Effector memory CD4-positive, alpha-beta T cell (primary cell): ENCODE results near the gene FSD1L.

Source experiments
- DNase-seq, 3 donors: peaks; one replicate each; pipeline ENCODE4 v3.0.0-alpha.2; 2020
- H3K27ac ChIP-seq: 2 replicates; pipeline ENCODE4 v1.7.0; 2013; ENCODE audit warnings: mild to moderate bottlenecking, low read length, moderate library complexity; ENCODE audit not compliant: insufficient read depth, poor library complexity, severe bottlenecking
- H3K27me3 ChIP-seq: replicated peaks from 2 replicates; pipeline ENCODE4 v1.7.0; 2013; ENCODE audit warnings: mild to moderate bottlenecking, low read length; ENCODE audit not compliant: insufficient read depth, control insufficient read depth, poor library complexity, severe bottlenecking
- H3K36me3 ChIP-seq: 2 replicates; pipeline ENCODE4 v1.7.0; 2013; ENCODE audit warnings: mild to moderate bottlenecking, low read length, moderate library complexity; ENCODE audit not compliant: control insufficient read depth, insufficient read depth
- H3K4me1 ChIP-seq: 2 replicates; pipeline ENCODE4 v1.7.0; 2013; ENCODE audit warnings: low read length, mild to moderate bottlenecking; ENCODE audit not compliant: control insufficient read depth, insufficient read depth, poor library complexity, severe bottlenecking
- H3K4me3 ChIP-seq: 2 replicates; pipeline ENCODE4 v1.7.0; 2013; ENCODE audit warnings: low read length, low read depth, mild to moderate bottlenecking; ENCODE audit not compliant: insufficient read depth, poor library complexity, severe bottlenecking
- H3K9me3 ChIP-seq: 2 replicates; pipeline ENCODE4 v1.7.0; 2013; ENCODE audit warnings: mild to moderate bottlenecking, low read length, moderate library complexity; ENCODE audit not compliant: control insufficient read depth

FSD1L gene

DNA sequence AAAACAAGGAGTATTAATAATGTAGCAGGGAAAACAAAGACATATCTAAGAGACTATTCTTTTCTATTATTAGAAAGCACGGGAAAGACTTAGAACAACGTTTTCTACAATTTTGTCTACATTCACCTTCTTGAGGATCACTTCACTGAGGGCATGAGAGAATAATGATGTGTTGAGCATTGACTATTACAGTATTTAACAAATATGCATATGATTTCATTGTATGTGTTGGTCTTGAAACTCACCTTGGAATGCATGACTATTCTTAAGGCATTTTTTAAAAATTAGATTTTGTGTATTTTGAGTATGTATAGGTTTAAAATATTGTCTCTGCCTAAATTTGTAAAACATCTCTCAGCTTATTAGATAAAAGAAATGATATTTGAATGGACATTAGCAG lies 1.2 kb downstream of the FSD1L start:
- DNase-seq, result no peak
- Histone ChIP-seq H3K4me3 (no peak overlapping the region), H3K36me3 (no peaks in the 10 kb centered on the region), H3K27ac (no peak overlapping the region), H3K4me1 (peaks cover 10% of the 10 kb centered on the region), H3K27me3 (no peaks in the 10 kb centered on the region), H3K9me3 (no peaks in the 10 kb centered on the region)

DNA sequence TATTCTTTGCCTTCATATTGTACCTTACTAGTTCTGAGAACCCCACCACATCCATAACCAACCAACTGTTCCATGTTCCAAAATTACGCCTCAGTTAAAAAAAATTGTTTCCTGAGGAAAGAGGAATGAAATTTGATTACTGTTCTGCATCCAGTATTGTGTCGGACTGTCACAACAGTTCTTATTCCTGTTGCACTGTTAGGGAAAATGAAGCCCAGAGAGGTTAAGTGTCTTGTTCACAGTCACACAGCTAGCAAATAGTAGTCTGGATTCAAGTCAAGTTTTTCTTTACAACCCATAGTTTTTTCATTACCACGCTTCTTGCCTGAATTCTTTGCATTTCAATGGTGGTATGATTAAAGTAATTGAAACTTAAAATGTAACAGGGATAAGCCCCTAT lies 4.4 kb downstream of the FSD1L start:
- Histone ChIP-seq H3K27me3 (no peaks in the 10 kb centered on the region), H3K36me3 (no peaks in the 10 kb centered on the region), H3K4me1 (peaks cover 9% of the 10 kb centered on the region), H3K9me3 (no peaks in the 10 kb centered on the region), H3K4me3 (no peak overlapping the region), H3K27ac (no peak overlapping the region)
- DNase-seq, result no peak

GRCh38 chr9:105455836-105456475 lies 8.1 kb downstream of the FSD1L start:
- Histone ChIP-seq H3K4me1 (no peaks in the 10 kb centered on the region), H3K9me3 (no peaks in the 10 kb centered on the region), H3K4me3 (no peak overlapping the region), H3K27ac (no peak overlapping the region), H3K27me3 (no peaks in the 10 kb centered on the region), H3K36me3 (no peaks in the 10 kb centered on the region)
- DNase-seq, result no peak

DNA sequence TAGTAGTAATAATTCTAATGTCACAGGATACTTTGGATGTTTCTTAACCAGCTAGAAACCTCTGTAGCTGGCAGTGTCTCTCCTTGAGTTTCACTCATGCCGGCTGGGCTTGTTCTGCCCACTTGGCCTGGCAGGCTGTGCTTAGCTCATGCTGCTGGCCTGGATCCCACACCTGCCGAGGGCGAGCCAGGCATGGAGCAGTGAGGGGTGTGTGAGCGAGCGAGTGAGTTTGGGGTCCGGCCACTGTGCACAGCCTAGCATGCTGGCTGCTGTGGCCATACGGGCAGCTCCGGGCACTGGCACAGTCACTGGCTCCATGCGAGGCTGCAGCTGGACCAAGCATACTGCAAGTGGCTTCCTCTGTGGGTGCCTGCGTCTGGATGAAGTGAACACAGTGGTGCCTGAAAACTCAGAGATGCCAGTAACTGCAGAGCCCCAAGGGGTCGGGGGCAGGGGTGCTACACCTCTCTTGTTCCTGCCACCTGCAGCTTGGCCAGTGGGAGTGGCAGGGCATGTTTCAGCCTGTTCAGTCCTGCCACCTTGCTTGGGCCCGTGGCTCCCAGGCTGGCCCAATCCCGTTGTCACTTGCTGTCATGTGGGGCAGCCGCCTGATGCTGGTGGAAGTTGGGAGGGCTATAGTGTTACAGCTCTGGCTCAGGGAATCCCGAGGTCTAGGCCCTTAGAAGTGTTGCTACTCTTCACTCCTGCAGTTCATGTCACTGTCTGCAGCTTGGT lies 9.9 kb downstream of the FSD1L start:
- Histone ChIP-seq H3K4me3 (no peak overlapping the region), H3K36me3 (no peaks in the 10 kb centered on the region), H3K9me3 (no peaks in the 10 kb centered on the region), H3K27me3 (no peaks in the 10 kb centered on the region), H3K27ac (no peak overlapping the region), H3K4me1 (no peaks in the 10 kb centered on the region)
- DNase-seq, result no peak

DNA sequence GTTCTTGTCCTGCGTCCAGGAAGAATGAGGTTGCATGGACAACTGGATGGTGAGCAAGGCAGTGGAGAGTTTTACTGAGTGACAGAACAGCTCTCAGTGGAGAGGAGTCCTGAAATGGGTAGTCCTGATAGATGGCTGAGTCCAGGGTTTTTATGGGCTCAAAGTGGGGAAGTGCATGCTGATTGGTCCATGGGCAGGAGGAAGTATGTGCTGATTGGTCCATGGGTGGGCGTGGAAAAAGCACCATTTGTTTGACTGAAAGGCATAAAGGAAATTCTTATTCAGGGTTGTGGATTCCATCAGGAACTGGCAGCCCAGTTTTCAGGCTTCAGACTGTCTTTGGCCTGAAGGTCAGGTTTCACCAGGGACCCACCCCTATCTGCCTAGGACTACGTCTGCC lies 10.6 kb downstream of the FSD1L start:
- H3K4me3 ChIP-seq, result no peak overlapping the region
- no peak for DNase-seq

DNA sequence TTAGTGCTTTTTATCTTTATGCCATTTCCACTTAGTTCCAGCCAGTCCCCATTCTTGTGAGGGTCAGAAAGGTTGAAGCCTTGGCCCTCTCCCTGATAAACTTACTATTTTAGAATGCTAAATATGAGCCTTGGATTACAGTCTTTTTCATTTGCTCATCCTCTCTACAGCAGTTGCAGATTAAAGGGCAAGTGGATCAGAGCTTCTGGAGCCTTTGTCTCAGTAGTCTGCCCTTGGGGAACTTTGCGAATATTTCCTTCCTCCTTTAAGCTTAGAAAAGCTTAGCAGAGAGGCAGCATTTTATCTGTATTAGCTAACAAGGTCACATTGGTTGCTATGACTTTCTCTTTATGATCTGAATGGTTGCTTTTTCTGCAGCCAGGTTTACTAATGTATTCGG lies 11.5 kb downstream of the FSD1L start:
- H3K9me3 ChIP-seq, result no peaks in the 10 kb centered on the region
- no peak for DNase-seq
- no peak overlapping the region for H3K4me3 ChIP-seq
- no peaks in the 10 kb centered on the region for H3K36me3 ChIP-seq
- H3K27ac ChIP-seq, result no peak overlapping the region
- H3K4me1 ChIP-seq, result no peaks in the 10 kb centered on the region
- no peaks in the 10 kb centered on the region for H3K27me3 ChIP-seq

More for the DNA sequence above, 10.6 kb downstream of the FSD1L start:
- no peaks in the 10 kb centered on the region for H3K9me3 ChIP-seq
- no peaks in the 10 kb centered on the region for H3K4me1 ChIP-seq
- no peak overlapping the region for H3K27ac ChIP-seq
- no peaks in the 10 kb centered on the region for H3K27me3 ChIP-seq
- H3K36me3 ChIP-seq, result no peaks in the 10 kb centered on the region

- no peaks in the 10 kb centered on the region for H3K36me3 ChIP-seq
- no peaks in the 10 kb centered on the region for H3K27me3 ChIP-seq
- no peaks in the 10 kb centered on the region for H3K4me1 ChIP-seq
- H3K4me3 ChIP-seq, result no peak overlapping the region
- H3K27ac ChIP-seq, result no peak overlapping the region
- no peak for DNase-seq
- H3K9me3 ChIP-seq, result no peaks in the 10 kb centered on the region
These were observed 19.1 kb downstream of the FSD1L start for GRCh38 chr9:105466898-105467455.

DNA sequence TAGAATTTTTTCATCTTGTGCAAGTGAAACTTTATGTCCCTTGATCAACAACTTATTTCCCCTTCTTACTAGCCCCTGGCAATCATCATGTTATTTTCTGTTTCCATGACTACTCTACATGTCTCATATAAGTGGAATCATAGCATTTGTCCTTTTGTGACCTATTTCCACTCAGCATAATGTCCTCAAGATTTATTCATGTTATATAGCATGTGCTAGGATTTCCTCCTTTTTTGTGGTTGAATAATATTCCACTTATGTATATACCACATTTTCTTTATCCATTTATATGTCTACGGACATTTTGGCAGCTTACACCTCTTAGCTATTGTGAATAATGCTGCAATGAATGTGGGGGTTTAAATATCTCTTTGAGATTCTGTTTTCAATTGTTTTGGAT lies 21.0 kb downstream of the FSD1L start:
- no peaks in the 10 kb centered on the region for H3K4me1 ChIP-seq
- H3K27ac ChIP-seq, result no peak overlapping the region
- DNase-seq, result no peak
- H3K36me3 ChIP-seq, result no peaks in the 10 kb centered on the region
- H3K4me3 ChIP-seq, result no peak overlapping the region
- no peaks in the 10 kb centered on the region for H3K9me3 ChIP-seq
- H3K27me3 ChIP-seq, result no peaks in the 10 kb centered on the region

- no peak for DNase-seq
- H3K36me3 ChIP-seq, result no peaks in the 10 kb centered on the region
- no peaks in the 10 kb centered on the region for H3K27me3 ChIP-seq
- H3K4me1 ChIP-seq, result no peaks in the 10 kb centered on the region
- H3K9me3 ChIP-seq, result no peaks in the 10 kb centered on the region
- no peak overlapping the region for H3K4me3 ChIP-seq
- no peak overlapping the region for H3K27ac ChIP-seq
These were observed 25.4 kb downstream of the FSD1L start for GRCh38 chr9:105473221-105473620.

DNA sequence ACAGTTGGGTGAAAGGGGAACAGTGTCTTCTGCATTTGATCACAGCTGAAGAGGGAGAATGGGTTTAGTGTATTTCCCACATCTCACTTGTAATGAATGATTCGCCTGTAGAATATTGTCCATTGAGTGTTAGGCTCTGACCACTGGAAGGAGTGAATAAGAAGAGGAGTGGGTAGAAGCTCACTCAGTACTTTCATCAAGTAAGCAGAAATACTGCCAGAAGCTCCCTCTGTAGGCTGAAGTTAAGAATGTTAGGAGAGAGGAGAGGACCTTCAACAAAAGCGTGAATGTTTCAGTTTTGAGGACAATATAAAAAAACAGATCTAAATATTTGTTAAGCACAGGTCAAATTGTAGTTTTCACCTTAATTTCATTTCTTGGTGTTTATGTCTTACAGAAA lies 27.5 kb downstream of the FSD1L start:
- Histone ChIP-seq H3K4me3 (no peak overlapping the region), H3K9me3 (no peaks in the 10 kb centered on the region), H3K27ac (no peak overlapping the region), H3K4me1 (no peaks in the 10 kb centered on the region), H3K27me3 (no peaks in the 10 kb centered on the region), H3K36me3 (no peaks in the 10 kb centered on the region)
- no peak for DNase-seq
